Stimulated activated CD8-positive, alpha-beta memory T cell treated with anti-CD3 and anti-CD28 coated beads, Interleukin-4, amount 100 ng/mL, for 1 hour (primary cell): ENCODE results near the gene GPC6.

Experiments
- DNase-seq, 2 donors: peaks; one replicate each; pipeline ENCODE4 v3.0.0-alpha.2; 2020; ENCODE audit warnings: low read depth in 2 of 2, low spot score in 1 of 2

GPC6 gene

DNA sequence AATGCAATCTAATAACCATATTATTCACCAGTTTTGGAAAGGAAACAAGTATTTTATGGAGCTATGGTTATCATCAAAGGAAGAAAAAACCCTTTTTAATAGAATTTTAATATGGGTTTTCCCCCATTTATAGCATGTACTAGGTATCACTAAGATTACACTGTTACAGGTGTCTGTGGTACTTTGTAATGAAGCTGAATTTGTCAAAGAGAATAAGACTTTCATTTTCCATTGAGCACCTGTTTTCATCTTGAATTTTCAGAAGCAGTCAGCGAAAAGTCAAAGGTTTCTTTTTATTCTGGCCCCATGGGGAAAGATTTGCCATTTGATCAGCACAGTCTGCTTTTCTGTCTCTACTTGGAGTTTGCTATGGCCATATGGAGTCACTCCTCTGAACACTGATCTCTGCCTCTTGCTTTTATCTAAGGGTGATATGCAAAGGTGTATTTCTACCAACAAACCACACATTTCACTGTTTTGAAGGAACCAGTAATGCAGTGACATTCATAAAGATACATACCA is 662.9 kb downstream of the GPC6 start:
- no peak for DNase-seq

DNA sequence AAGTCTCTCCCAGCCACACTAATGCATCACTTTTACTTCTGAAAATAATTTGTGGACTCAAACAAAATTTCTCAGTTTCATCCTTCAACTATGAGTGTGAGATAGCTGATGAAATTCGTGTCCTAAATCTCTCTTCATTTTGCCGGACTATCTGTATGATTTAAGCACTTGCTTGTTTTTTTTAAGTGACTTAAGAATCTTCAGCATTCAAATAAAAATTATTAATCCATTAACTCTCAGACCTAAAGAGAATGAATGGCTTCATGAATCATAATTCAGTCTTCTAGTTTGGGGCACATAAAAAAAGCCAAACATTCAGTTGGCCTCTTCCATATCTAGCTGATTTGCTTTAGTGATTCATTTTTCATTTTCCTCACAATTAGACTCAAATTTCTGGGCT is 673.4 kb downstream of the GPC6 start:
- no peak for DNase-seq

DNA sequence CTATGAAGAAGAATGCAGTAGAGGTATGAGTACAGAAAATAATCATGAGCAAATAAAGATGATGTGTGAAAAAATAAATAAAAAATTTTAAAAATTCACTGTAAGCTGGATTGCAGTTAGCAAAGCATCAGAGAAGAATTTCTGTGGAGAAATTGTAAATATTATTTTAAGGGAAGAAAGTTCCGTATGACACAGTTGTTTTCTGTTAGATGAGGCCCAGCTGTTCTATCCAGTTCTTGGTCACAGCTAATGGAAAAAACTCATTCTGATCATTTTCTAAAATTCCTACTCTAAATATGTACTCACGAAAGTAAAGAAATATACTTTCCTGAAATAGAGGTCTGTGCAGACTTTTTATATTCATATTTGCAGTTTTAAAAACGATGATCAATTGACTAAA is 674.1 kb downstream of the GPC6 start:
- no peak for DNase-seq

- no peak for DNase-seq
These were observed 677.3 kb downstream of the GPC6 start for GRCh38 chr13:93903909-93904308.

DNA sequence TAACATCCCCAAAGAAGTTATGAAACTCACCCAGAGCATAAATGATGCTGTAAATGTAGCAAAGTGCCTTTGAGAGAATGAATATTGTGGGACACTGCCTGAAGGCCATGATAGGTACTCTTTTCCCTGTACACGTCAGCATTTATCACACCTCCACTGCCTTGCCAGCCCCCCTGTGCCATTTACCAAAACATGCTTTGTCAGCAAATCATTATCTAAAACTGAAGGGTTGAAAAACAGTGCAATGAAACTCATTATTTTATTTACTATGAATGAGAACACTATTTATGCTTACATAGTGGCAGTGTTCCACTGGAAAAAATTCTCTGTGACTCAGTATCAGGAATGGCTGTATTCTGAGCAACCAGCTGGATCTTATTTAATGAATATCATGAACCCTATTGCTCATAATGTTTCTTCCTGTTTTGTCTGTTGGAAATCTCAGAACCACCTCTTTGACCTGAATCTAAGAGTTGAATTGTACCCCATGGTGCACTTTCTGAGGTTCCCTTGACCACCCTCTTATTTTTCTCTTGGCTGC is 688.7 kb downstream of the GPC6 start:
- DNase-seq: no peak

- no peak for DNase-seq
These were observed 695.7 kb downstream of the GPC6 start for GRCh38 chr13:93922063-93922855.

DNA sequence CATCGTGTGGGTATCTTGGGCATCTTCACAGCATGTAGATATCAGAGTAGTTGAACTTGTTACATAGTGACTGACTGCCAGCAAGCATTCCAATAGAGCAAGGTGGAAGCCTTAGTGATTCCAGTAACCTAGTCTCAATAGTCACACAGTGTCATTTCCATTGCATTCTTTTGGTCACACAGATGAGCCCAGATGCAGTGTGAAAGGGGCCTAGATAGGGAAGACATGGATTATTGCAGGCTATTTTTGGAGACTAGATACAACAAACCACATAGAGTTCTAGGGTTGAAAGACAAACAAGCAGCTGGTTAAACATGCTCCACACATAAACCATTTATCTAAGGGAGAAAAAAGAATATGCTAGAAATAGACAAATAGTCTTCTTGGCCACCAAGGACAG is 699.4 kb downstream of the GPC6 start:
- no peak for DNase-seq

- no peak for DNase-seq
These were observed 699.8 kb downstream of the GPC6 start for GRCh38 chr13:93926425-93926824.

DNA sequence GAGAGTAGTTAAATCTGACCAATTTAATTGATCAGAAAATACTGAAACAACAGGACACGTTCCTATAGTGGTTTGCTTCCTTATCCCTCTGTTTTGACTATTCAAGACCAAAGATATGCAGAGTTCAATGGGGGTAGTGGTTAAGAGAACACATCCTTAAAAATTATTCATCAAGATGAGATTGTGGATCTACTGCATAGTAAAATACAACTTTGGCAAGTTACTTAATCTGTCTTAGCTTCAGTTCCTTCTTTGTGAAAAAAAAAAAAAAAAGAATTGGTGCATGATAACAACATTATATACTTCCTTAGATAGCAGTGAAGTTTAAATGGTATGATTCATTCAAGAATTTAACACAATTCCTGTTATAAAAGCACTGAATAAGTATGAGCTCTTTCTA is 700.8 kb downstream of the GPC6 start:
- no peak for DNase-seq

- no peak for DNase-seq
These were observed 706.3 kb downstream of the GPC6 start for GRCh38 chr13:93932901-93933300.

GRCh38 chr13:93936901-93937300 is 710.3 kb downstream of the GPC6 start:
- no peak for DNase-seq

- DNase-seq: no peak
These were observed 714.8 kb downstream of the GPC6 start for GRCh38 chr13:93941444-93941843.

DNA sequence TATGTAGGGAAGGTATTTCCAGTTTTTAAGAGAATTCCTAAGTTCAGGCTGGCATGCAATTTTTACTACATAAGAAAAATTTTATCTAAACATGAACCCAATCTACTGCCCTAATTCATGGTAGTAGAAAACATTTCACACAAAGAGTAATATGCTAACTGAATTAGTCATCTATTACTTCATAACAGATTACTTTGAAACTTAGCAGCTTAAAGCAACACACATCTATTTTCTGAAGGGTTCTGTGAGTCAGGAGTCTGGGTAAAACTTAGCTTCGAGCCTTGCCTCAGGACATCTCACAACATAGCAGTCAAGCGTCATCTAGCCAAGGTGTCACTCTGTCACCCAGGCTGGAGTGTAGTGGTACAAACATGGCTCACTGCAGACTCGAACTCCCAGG is 715.4 kb downstream of the GPC6 start:
- DNase-seq: no peak

DNA sequence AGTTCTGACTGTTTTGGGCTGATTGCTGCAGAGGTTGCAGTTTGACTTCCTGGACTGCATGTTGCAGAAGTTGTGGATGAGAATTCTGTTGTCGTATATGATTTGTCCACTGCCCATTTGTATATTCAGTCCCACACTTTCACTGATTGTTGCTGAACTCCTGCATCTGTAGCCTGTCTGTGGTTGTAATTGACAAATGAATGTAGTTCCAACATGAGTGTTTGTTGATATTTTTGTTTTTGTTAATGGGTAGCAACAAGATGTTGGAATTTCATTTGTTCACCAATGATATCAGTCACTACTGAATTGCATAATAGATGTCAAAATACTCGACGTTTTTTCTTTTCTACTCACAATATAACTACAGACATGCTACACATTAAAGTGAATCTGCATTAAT is 719.0 kb downstream of the GPC6 start:
- DNase-seq: no peak

DNA sequence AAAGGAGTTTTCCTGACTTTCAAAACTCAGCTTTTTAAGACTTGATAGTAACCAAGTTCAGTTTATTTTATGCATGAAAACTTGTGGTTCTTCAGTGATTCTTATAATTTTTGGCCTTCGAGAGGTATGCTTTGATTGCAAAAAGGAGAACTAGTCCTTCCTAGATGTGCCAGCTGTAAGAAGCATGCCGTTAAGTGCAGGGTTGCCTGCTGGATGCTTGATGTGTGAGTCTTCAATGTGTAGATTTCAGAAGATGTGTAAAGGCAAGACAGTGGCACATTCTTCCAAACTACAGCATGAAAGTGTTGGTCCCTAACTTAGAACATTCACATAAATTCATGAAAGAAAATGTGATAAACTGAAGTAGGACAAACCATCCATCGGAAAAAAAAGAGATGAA is 720.4 kb downstream of the GPC6 start:
- DNase-seq: no peak

GRCh38 chr13:93947651-93948050 is 721.0 kb downstream of the GPC6 start:
- DNase-seq: no peak

- no peak for DNase-seq
These were observed 721.7 kb downstream of the GPC6 start for GRCh38 chr13:93948162-93948922.

DNA sequence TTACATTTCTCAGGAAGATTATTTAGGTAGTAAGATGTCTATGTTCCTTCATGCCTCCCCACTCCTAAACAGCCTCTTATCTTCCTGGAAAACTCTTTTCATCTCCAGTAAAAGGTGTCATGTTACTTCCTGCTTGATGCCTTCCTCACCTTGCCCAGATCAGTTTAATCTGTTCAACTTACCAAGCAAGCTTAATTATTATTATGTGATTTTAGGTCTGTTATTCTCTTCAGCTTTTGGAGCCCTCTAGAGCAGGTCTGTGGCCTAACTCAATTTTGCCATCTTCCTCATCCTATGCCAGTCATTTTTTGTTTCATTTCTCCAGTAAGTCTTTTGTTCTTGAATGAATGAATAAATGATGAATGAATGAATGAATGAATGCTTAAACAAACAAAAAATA is 724.5 kb downstream of the GPC6 start:
- DNase-seq: no peak

GRCh38 chr13:93951951-93952350 is 725.3 kb downstream of the GPC6 start:
- DNase-seq: no peak

DNA sequence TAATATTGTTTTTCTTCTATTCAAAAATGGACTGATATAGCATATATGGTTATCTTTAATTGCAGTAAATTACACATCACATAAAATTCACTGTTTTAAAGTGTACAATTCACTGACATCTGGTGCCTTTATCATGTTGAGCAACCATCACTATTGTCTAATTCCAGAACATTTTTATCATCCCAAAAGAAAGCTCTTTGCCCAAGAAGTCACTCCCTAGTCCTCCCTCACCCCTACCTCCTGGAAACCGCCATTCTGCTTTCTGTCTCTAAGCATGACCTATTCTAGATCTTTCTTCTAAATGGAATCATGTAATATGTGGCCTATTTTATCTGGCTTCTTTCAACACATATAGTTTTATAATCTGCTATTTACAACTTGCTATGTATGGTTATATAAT is 727.2 kb downstream of the GPC6 start:
- DNase-seq: no peak

DNA sequence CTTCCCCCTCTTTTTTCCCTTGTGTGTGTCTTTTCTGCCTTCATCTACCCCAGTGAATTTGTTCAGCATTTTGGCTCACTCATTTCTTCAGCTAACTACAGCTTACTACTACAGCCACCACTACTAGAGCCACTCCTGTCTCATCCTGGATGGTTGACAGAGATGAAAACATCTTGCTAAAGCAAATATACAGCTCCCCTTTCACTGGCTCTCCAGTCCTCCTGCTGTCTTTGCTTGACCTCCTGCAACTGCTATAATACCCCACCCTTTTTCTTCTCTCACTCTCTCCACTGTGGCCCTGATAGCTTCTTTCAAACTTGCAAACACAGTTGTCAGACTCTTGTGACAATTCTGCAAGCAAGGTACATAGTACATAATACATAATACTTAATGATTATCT is 729.3 kb downstream of the GPC6 start:
- no peak for DNase-seq

DNA sequence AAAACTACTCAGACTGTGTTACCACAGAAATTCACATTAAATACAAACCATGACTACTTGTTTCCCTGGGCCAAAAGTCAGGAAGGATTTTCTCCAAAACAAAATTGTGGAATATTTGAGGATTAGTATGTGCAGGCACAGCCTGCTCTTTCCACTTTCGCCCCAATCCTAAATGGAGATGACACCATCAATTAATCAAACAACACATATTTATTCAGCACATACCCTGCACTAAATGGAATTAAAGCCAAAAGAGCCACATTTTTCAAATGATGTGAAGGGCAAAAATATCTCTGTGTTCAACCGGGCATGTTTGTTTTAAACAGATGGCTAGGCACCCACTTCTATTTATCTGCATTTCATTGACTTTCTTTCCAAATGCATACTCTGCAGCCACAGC is 729.8 kb downstream of the GPC6 start:
- no peak for DNase-seq
